Stimulated activated CD4-positive, alpha-beta T cell treated with anti-CD3 and anti-CD28 coated beads, Interleukin-12 subunit alpha, Interleukin-12 subunit beta, amount 100 ng/mL, for 48 hours (primary cell): ENCODE data around the gene NAPB.

Experiments
- DNase-seq, 3 donors: peaks; one replicate each; pipeline ENCODE4 v3.0.0-alpha.2; 2020; ENCODE audit warnings: low read depth in 2 of 3, low spot score in 1 of 3

Gene NAPB

GRCh38 chr20:23407781-23408464 is 13.4 kb downstream of the NAPB start:
- no peak for DNase-seq

GRCh38 chr20:23406880-23407279 is 14.4 kb downstream of the NAPB start:
- DNase-seq = no peak

GRCh38 chr20:23404196-23404595 is 17.1 kb downstream of the NAPB start:
- DNase-seq = no peak

- no peak for DNase-seq
These were observed 17.5 kb downstream of the NAPB start for GRCh38 chr20:23403751-23404150.

DNA sequence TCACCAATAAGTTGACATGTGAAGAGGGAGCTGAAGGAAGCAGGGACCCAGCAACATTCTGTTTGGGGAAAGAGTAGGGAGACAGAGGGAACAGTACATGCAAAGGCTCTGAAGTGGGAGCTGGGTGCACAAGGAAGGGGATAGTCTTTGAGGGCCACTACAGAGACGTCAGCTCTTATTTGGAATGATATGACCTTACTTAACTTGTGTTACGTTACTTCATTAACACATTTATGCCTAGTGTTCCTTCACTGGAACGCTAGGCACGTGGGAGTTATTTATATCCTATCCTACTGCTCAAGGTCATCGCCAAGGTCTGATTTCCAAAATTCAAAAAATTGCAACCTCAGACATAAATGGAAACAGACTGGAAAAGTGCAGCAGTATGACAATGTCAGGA is 20.2 kb downstream of the NAPB start:
- DNase-seq = no peak

DNA sequence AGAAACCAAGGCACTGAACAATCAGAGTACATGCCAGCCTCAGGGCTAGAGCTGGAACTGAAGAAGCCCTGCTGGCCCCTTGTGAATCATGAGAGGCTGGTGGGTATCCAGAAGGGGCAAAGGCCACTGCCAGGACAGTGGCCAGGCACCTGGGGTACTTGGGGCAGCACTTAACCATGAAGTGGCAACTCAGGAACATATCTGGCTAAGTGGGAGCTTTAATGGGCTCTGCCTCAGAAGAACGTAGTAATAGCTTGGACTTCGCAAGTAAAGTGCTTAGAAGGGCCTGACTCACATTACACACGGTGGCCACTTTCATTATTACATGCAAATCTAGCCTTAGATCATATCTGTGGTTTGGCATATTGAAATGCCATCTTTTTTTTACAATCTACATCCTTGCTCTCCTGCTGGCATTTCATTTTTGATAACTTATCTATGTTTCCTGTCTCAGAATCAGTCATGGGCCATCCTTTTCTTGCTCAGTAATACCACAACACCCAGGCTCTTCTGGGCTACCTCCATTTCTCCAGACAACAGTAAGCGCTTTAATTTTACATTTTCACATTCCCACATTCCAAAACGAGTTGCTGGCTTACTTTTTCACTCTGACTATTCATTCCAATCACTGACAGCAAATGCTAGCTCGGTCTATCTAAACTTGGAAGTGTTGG is 21.6 kb downstream of the NAPB start:
- DNase-seq = peak in 1 of 3 donors; percentile 24

- no peak for DNase-seq
These were observed 23.3 kb downstream of the NAPB start for GRCh38 chr20:23397961-23398360.

DNA sequence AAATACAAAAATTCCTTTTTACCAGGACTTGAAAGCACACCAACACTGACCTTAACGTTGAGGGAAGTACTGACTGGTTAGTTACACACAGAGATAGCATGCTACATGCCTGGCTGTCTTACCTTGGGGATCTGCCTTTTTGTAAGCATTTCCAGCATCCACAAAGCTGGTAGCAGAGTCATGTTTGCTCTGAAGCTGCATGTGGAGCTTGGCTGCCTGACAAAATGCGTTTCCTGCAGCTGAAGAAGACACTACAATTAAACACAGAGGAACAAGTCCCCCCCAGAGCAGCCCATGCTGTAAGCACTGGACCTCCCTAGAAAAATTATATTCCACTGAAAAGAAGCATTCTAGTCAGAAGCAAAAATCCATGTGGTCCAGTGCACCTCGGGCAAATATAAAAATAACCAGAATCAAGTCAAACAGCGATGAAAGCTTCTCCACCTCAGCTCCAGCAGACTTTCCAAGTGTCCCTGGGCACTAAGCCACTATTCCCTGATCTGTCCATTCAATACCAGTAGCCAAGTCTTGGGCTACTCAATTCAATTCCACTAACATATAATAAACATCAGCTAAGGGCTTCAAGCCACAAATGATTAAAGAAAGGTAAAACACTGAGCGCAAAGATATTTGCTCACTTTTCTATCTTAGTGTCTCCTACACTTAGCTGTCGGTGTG is 24.2 kb downstream of the NAPB start:
- no peak for DNase-seq

GRCh38 chr20:23393996-23394775 is 27.1 kb downstream of the NAPB start:
- DNase-seq = no peak

- no peak for DNase-seq
These were observed 29.5 kb downstream of the NAPB start for GRCh38 chr20:23391707-23392310.

GRCh38 chr20:23390091-23390774 is 31.1 kb downstream of the NAPB start:
- no peak for DNase-seq

GRCh38 chr20:23387118-23387443 is 34.2 kb downstream of the NAPB start:
- DNase-seq = no peak

GRCh38 chr20:23386304-23387117 is 34.8 kb downstream of the NAPB start:
- no peak for DNase-seq

GRCh38 chr20:23381876-23382275 is 39.4 kb downstream of the NAPB start:
- DNase-seq = no peak

DNA sequence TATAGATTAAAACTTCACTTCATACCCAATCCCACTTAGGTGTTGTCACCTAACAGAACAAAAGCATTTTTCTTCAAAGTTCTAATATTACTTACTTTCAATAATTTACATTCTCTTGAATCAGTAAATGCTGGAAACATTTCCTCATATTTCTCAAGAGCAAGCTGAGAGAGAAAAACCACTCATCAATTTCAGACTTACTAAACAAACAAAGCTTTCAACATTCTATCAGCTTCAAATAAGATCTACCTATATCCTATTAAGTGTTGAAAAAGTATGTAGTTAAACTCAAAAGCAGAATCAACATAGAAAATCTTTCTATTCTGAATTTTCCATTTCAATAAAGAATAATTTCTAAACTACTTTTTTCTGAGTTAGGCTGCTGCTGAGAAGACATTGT is 41.5 kb downstream of the NAPB start:
- DNase-seq = no peak

DNA sequence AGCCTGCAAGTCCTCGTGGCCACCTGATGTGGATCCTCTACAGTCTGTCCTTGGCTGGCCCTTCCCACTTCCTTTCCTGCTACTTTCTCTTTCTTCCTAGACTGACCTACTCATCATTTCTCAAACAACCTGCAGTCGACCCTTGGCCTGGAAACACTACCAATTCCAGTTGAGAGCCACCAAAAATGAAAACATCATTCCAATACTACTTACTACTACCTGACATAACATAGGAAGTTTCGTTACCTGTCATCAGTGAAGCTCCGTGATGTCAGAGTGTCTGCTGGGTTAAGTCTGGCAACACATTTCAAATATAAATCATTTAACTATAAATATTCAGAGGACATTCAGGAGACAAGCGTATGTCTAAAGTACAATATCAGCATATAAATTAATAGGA is 45.5 kb downstream of the NAPB start:
- DNase-seq = no peak

DNA sequence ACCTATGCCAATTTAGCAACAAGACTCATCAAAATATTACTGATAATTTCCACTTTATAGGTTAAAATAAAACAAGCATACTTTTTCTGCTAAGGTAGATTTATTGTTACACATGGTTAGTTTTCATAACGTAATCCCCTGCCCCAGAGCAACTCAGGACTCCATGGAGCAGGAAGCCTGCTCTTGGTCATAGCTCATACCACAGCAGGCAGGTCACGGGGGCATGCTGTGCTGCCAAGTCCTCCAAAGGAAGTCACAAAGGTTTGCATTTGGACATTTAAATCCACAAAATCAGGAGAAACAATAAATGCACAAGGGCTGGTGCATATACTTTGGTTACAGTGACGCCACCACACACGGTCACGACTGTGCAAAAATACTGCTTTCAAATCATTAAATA is 46.8 kb downstream of the NAPB start:
- no peak for DNase-seq

DNA sequence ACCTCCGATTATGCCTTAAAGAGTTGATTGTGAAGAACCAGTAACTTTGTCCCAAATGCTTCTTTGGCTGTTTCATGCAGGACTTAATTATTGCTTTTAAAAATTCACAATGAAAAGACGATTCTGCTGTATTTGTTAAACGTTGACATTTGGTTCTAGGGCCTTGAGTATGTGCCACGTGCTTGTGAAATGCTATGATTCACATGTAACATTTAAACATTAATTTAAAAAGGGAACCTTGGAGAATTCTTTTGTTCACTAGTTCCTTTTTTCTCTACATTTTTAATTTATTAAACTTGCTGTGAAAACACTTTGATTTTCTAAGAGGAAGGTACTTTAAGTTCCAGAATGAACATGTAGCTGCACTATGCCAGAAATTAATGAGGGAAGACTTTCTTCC is 49.8 kb downstream of the NAPB start:
- DNase-seq = no peak

GRCh38 chr20:23370873-23371272 is 50.4 kb downstream of the NAPB start:
- no peak for DNase-seq

DNA sequence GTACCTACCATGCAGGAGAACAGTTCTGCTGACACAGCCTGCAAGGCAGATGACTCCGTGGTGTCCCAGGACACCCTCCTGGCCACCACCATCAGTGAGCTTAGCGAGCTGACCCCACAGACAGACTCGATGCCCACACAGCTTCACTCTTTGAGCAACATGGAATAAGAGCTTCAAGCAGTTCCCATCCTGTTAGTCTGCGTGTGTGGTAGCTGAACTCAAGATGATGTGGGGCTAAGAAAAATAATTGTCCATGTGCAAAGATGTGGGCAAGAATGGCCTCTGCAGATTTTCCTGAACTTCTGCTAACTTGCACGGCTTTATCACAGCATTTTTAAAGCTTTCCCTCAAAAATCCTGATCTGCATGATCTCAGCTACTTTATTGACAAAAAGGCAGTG is 51.0 kb downstream of the NAPB start:
- no peak for DNase-seq
